SU-DHL-6 (cell line): ENCODE data around the gene UNC5C.

Experiments
- CTCF ChIP-seq: fragments of 200-600 bp; sonication (generic); IDR thresholded peaks from one replicate; pipeline ENCODE4 v1.5.1; 2017; ENCODE audit warnings: antibody characterized with exemption, mild to moderate bottlenecking, low read length, moderate library complexity; ENCODE audit not compliant: insufficient read depth, poor library complexity, severe bottlenecking
- EZH2phosphoT487 ChIP-seq: fragments of 200-600 bp; sonication (generic), shearing (Covaris generic); conservative IDR thresholded peaks from 2 replicates; pipeline ENCODE4 v1.6.1; 2018; ENCODE audit warnings: mild to moderate bottlenecking, antibody characterized with exemption, low read length, moderate library complexity, mixed read lengths

GRCh38 chr4:95556207-95556859, 7.6 kb upstream of the UNC5C start:
- TF ChIP-seq EZH2phosphoT487 (no peak), CTCF (no peak)
